SW480 (cell line): ENCODE results near the gene LRRC45.

Source experiments
- DNase-seq: peaks from one replicate; pipeline ENCODE4 v3.0.0-alpha.2; 2016; ENCODE audit warnings: low spot score

Gene LRRC45

DNA sequence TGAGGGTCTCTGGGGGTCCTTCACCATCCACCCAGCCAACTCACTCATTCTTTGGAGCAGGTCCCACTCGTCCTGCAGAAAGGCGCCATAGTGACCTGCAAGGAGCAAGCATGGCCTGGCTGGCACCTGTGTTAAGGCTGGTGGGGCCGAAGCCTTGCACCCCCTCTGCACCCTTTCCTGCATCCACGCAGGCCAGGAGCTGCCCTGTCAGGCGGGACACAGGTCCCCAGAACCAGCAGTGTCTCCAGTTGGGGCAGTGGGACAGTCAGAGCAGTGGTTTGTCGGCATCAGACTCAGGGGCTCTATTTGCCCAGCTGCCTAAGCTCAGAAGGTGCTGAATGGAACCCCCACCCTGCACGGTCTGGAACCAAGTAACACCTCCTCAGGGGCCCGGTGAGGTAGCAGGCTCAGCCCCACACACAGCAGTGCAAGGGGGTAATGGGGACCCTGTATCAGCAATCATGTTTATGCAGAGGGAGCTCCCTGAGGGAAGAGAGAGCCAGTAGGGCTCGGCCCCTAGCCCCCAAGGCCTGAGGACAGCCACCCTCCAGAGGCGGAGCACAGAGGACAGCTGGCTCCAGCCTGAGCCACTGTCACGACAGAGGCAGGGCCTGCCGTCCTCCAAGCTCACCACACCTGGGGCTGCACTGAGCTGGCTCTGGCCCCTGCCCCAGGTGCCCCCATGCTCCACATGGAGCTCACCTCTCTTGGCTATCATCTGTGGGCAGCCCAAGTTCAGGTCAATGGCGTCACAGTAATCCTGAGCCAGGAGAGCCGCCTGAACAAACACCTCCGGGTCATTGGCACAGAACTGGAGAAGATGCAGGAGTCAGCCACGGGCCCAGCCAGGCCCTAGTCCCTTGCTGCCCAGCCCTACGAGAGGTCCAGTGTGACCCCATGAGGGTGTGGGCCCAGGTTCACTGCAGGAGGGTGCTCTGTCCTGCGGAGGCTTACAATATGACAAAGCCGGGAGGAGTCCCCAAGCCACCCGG is 40.6 kb downstream of the LRRC45 start:
- DNase-seq, result no peak

DNA sequence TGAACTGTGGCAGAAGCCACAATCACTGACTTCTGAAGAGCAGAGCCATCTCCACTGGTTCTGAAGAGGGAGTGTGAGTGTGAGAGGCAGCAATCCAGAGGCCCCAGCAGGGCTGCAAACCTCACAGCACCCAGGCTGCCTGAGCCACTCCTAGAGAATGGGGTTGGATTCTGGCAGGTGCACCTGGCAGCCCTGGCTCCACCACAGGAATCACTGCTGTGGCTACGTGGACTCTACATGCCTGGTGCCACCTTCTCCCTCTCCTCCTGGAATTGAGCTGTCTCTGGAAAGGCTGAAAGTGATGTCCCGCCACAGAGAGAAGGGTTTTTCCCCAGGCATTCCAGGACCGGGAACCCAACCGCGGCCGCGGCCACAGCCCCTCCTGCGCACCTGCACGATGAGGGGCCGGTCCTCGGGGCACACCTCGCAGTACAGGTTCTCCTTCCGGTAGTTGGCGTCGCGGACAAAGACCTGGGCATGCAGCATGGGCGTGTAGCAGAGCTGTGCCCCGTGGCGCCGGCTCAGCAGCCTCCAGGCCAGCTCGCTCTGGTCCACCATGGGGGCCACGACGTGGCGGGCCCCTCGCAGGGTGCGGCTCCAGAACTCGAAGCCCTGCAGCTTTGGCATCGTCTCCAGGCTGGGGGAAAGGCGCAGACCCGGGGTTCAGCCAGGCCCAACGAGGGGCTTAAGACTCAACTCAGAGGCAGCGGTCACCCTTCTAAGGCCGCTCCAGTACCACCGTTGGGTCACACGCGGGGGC is 41.5 kb downstream of the LRRC45 start:
- peak; percentile 57 for DNase-seq

DNA sequence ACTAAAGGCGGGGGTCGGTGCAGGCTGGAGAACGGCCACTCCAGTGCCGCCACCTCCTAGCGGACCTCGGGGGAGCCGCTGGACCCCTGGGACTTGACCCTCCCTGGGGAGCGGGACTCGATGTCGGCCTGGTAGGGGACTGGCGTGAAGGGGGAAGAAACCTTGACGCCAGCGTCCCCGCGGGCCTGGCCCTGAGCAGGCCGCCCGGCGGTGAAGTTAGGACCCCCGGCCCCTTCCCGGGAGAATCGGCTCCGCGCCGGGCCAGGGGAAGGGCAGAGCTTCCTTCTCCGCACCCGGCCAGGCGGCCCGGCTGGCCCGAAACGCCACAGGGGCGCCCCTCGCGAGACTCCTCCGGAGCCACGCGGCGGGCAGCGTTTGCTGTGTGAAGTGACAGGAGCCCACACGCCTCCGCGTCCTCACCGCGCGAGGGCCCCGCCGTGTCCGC is 42.1 kb downstream of the LRRC45 start:
- no peak for DNase-seq

DNA sequence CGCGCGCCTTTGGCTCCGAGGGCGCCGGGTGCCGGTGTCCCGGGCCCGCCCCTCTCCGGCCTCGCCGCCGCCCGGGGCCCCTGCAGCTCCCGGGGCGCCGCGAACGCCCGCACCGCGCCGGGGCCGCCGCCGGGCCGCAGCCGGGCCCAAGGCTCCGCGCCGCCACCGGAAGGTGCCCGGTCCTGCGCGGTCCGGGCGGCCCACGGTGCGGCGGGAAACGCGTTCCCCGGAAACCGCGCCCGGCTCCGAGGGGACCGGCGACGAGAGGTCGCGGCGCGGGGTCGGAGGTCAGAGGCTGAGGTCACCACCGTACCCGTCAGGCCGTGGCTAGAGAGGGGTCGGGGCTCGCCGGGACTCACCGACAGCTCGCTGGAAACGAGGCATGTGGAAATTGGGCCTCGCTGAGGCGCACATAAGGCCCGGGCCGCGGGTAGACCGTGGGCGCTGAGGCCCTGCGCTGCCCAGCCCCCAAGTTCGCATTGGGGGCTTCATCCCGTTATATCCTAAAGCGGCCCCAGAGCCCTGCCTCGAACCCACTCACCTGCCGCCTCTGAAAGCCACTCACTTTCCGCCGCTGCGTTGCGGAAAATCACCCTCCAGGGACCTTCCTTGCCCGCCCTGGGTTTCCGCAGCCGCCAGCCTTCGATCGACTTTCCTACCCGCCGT is 42.7 kb downstream of the LRRC45 start, which contains the start of gene DUS1L:
Gene DUS1L (minus strand): TSS at position 167 of the 666 bp plus-strand sequence. CDS start 745 bp downstream, outside the sequence.
- DNase-seq, result peak; percentile 19

DNA sequence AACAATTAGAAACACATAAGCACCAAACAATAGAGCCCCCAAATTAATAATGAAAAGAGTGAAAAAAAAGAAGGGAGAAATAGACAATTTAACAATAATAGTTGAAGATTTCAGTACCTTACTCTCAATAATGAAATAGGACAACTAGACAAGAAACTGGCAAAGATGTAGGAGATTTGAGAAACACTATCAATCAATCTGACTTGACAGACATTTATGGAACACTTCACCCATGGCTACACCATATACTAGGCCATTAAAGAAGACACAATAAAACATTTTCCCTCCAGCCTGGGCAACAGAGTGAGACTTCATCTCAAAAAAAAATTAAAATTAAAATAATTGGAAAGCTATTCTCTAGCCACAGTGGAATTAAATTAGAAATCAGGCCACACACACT is 47.5 kb downstream of the LRRC45 start:
- no peak for DNase-seq

DNA sequence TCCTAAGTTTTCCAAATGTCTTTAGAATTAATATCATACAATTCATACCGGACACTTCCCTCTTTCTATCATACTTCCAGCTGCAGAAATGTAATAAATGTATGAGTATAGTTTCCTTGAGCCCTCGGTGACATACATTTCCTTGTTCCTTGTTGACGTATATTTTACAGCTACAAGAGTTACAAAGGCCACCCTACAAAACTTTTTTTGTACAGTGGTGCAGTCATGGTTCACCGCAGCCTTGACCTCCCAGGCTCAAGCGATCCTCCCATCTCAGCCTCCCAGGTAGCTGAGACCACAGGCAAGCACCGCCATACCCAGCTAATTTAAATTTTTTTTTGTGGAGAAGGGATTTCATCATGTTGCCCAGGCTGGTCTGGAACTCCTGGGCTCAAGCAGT is 49.7 kb downstream of the LRRC45 start:
- DNase-seq, result no peak

DNA sequence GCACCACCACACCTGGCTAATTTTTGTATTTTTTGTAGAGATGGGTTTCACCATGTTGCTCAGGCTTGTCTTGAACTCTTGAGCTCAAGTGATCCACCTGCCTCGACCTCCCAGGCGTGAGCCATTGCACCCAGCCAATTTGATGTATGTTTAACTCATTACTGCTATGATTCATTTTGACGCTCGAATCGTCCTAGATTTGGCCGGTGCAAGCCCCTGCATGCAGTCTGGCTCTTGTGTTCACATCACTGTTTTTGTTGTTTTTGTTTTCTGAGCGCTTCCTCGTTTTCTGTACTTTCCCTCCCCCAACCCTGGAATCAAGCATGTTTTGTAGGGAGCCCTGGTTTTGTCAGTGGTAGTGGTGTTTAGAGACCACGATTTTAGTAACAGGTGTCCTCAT is 50.3 kb downstream of the LRRC45 start:
- DNase-seq, result no peak

DNA sequence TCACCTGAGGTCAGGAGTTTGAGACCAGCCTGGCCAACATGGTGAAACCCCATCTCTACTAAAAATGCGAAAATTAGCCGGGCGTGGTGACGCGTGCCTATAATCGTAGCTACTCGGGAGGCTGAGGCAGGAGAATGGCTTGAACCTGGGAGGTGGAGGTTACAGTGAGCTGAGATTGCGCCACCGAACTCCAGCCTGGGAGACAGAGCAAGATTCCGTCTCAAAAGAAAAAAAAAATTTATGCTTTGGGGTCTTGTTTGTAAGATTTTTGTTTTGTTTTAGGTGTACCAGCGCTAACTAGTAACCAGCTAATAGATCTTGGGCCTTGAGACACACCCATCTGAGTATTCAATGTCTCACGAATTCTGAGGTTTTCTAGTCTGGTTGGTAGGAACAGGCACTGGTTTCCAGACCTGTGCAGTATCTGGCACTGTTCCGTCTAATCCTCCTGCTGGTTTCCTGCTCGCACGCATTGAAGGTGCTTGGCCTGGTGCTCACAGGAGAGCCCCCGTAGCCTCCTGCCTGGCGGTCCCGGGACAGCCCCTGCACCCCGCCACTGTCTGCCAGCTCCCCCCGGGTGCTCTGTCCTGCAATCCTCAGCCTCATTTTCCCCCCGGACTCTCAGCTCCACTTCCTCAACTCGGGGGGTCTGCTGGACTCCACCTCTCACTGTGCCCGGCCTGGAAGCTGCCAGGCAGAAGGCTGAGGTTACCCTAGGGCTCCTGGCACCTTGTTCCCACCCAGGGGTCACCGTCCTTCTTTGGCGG is 53.1 kb downstream of the LRRC45 start:
- no peak for DNase-seq

DNA sequence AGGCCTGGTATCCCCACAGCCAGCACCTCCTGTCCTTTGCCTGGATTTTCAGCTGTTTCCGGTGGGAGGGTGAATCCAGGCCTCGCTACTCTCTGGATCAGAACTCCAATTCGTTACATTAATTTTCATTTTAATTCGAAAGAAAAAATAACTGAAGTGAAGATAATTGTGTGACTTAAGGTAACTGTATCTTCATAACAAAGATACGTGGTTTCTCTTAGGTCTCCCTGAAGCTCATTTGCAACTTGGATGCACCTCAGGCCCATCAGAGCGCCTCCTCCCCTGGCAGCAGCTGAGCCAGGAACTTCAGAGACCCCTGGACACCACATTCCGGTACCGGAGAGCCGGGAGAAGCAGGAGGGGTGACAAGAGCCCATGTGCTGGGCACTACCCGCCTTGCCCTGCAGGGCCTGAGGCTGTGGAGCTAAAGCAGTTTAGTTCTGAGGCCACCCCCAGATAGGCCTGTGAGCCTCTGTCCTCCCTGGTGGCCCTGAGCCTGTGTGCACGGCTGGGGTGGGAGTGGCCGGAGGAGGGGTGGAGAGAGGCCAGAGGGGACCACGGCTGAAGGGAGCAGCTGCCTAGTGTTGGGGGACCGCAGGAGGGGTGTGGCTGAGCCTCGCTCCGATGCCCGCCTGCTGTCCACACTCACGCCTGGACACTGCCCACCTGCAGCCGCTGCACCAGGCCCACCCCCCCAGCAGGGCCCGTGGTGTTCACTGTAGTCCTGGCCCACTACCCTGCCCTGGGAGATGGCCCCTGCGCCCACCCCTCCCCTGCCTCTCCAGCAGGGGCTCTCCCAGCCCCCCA is 53.9 kb downstream of the LRRC45 start:
- DNase-seq, result no peak

DNA sequence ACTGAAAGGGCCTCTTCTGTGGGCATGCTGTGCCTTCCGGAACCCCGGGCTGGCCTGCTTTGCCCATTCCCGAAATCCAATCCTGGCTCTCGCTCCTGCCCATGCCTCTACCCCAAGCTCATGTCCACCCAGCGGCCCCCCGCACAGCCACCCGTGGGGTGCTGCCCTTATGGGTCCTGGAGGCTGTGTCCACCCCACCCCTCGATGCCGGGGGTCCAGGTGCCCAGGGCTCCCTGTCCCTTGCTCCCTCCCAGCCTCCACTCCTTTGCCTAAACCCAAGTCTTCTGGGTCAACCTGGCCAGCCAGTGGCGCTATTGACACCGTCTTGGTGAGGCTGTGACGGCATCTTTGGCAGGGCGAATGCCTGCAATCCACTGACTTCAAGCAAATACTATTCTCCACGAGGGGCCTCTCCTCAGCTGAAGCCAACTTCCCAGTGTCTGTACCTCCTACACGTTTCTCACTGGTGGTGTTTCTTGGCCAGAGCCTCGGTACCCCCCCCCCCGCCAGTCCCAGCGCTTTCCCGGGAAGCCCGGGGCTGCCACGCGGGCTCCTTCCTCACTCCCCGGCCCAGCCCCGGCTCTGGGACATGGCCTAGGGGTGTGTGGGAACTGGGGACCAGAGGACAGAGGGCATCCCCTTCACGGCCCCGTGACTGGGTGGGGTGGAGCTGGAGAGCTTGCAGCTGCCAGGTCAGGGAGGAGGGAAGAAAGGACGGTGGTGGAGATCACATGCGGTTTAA is 54.7 kb downstream of the LRRC45 start:
- DNase-seq, result no peak

DNA sequence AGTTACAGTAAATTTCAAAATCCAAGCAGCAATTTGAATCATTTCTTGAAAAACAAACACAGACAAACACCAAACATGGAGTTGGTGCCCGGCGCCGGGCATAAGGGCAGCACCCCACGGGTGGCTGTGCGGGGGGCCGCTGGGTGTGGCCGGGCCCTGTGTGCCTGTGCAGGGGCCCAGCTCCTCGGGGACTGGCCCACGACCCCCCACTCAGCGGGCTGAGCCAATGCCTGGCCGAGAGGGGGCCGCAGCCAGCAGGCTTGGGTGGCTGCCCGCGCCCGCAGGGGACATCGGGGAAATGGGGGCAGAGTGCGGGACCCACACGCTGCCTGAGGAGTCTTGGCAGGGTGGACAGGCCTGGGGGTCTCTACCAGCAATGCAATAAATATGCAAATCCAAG is 55.3 kb downstream of the LRRC45 start:
- DNase-seq, result no peak

DNA sequence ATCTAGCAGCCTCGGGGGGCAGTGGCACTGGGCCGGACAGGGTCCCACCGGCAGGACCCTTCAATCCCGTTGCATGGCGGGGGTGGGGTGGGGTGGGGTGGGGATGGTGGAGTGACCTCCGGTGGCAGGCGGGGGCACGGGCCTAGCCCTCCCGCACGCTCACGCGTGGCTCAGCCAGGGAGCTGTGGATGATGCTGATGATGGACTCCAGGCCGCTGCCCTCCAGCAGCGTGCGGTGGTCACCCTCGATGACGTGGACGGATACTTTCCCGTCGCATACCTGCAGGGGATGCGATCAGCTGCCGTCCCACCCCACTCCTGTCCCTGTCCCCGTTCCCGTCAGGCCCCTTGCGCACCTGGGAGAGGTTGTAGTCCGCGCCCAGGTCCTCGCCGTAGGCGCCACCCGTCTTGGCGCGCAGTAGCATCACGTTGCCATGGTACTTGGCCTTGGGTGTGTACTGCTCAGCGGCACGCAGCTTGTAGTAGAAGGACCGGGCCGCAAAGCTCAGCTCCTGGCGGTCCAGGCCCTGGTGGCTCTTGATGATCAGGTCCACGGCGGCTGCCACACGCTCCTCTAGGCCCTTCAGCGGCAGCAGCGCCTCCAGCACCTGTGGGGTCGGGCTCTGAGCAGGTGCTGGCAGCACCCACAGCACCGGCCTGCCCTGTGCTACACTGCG is 56.0 kb downstream of the LRRC45 start:
- no peak for DNase-seq

DNA sequence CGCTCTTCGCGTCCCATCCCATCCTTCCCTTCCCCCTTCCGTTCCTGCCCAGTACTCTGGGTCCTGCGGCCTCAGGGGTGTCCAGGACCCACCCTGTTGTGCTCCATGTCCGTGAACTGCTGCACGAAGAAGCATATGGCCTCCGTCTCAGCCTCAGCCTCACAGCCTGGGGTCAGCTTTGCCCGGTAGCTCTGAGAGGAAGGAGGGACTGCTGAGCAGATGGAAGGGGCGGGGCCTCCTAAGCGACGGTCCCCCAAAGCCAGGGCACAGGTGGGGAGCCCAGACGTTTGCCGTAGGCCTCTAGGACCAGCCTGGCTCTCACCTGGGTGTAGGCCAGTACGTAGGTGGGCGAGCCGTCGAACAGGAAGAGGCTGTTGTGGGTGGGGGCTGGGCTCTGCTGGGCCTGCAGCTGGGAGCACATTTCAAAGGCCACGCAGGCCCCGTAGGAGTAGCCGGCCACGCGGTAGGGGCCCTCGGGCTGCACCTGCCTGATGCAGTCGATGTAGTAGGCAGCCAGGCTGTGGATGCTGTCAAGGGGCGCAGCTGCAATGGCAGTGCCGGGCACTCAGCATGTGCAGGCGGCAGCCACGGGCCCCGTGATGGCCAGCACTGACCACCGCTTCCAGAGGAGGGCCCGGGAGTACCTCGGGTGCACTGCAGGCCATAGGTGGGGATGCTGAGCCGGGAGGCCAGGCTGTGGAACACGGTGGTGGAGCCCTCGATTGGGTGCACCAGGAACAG is 57.1 kb downstream of the LRRC45 start:
- DNase-seq, result no peak
